AG04450 (cell line): Measurements from ENCODE around the gene GALR1. TPM values are rescaled to one million over a fixed set of nuclear protein-coding genes. Genes with fewer than 3 reads are reported as not detected.

Experiments used
- CTCF ChIA-PET: fragments of 300-600, 350-600 bp; formaldehyde crosslinking; extraction: SDS; loops from one replicate; lab custom pipeline; 2022; ENCODE audit warnings: antibody characterized with exemption, inconsistent platforms; lab: Charles Lee
- POLR2A ChIA-PET: fragments of 350-600 bp; formaldehyde crosslinking; extraction: SDS; loops from one replicate; lab custom pipeline; 2021; ENCODE audit warnings: antibody characterized with exemption, inconsistent platforms; lab: Yijun Ruan, JAX
- DNase-seq: peaks from one replicate; pipeline ENCODE4 v3.0.0-alpha.2; 2011; ENCODE audit warnings: low read depth, low spot score
- H3K27ac ChIP-seq: one replicate; pipeline ENCODE4 v1.5.1; 2012; ENCODE audit warnings: low read depth, low read length, control low read depth
- H3K27me3 ChIP-seq: one replicate; pipeline ENCODE4 v1.6.0; 2012; ENCODE audit warnings: low read length; ENCODE audit not compliant: control insufficient read depth, insufficient read depth
- H3K4me3 ChIP-seq: 2 replicates; pipeline ENCODE4 v1.5.1; 2011; ENCODE audit warnings: mild to moderate bottlenecking, low read depth, low read length, control low read depth
- H3K9me3 ChIP-seq: 2 replicates; pipeline ENCODE4 v1.5.1; 2012; ENCODE audit warnings: low read length; ENCODE audit not compliant: control insufficient read depth, insufficient read depth
- CTCF ChIP-seq: IDR thresholded peaks from 2 replicates; pipeline ENCODE4 v1.5.1; 2011; ENCODE audit warnings: low read depth, low read length, control low read depth, inconsistent platforms
- polyA plus RNA-seq: library from polyadenylated mRNA; depleted of rRNA; stranded (reverse); fragments of >200 nt; gene quantifications from 2 replicates; pipeline ENCODE4 v1.2.3, GENCODE V29; 2011; rRNA removed

Gene GALR1
- polyA plus RNA-seq, 1 experiment, result not detected

- no peak for TF ChIP-seq CTCF
- H3K27ac ChIP-seq, result no peak overlapping the region
- CTCF ChIA-PET, result no interaction called here
- H3K27me3 ChIP-seq, result no peaks in the 10 kb centered on the region
- DNase-seq, result no peak
- POLR2A ChIA-PET, result no interaction called here
- no peak overlapping the region for H3K4me3 ChIP-seq
- H3K9me3 ChIP-seq, result peaks cover 7% of the 10 kb centered on the region
These were observed 72.5 kb downstream of the GALR1 start for GRCh38 chr18:77321823-77322805.

- DNase-seq, result no peak
- Histone ChIP-seq H3K27ac (no peak overlapping the region), H3K4me3 (no peak overlapping the region), H3K27me3 (no peaks in the 10 kb centered on the region), H3K9me3 (peaks cover 7% of the 10 kb centered on the region)
- CTCF ChIA-PET, result no interaction called here
- POLR2A ChIA-PET, result no interaction called here
- TF ChIP-seq CTCF, result no peak
These were observed 74.1 kb downstream of the GALR1 start for GRCh38 chr18:77323640-77324299.

Other genes with a start within 250 kb of the GALR1 start
- gene MBP, start 117.1 kb upstream of the GALR1 start, polyA plus RNA-seq, result 4.7 and 5.3 TPM in 2 replicates